Gastroesophageal sphincter (tissue), 2 donors: ENCODE results near the gene N4BP2.

Experiments
- POLR2A ChIP-seq, 2 donors: fragments of 450-650 bp; IDR thresholded peaks; one replicate each; pipeline ENCODE4 v1.6.1; 2017; ENCODE audit warnings: antibody characterized with exemption in 2 of 2, mild to moderate bottlenecking in 2 of 2, moderate library complexity in 1 of 2
- POLR2AphosphoS5 ChIP-seq: sonication (generic); formaldehyde crosslinking; IDR thresholded peaks from one replicate; pipeline ENCODE4 v1.6.1; 2017; ENCODE audit warnings: antibody characterized with exemption

GRCh38 chr4:40197879-40198689 lies 141.4 kb downstream of the N4BP2 start:
- TF ChIP-seq POLR2A (IDR thresholded peaks at IDR 0.05) (no peak), POLR2AphosphoS5 (no peak)
